ENCODE measurements around the gene FOXO3.

GRCh38 chr6:108715832-108716231 lies 155.1 kb downstream of the FOXO3 start:
- TF ChIP-seq CTCF (conservative IDR thresholded peaks at IDR 0.05 in 1 of 2, IDR thresholded peaks at IDR 0.05 in 1 of 2; ENCODE audit: low read depth in 1 of 2, low read length in 2 of 2) (no peak), EZH2 (IDR thresholded peaks at IDR 0.05; ENCODE audit: low read length, missing control alignments) (no peak)
